Tibial nerve (tissue), 3 donors: Measurements from ENCODE around the gene RAB3A.

Experiments used
- EP300 ChIP-seq, 2 donors: sonication (generic); formaldehyde crosslinking; IDR thresholded peaks; one replicate each; pipeline ENCODE4 v1.6.1; 2017; ENCODE audit warnings: antibody characterized with exemption in 2 of 2, mild to moderate bottlenecking in 1 of 2
- POLR2A ChIP-seq, 2 donors: fragments of 450-650 bp; IDR thresholded peaks; one replicate each; pipeline ENCODE4 v1.6.1; 2017; ENCODE audit warnings: antibody characterized with exemption in 2 of 2, mild to moderate bottlenecking in 2 of 2, moderate library complexity in 2 of 2

DNA sequence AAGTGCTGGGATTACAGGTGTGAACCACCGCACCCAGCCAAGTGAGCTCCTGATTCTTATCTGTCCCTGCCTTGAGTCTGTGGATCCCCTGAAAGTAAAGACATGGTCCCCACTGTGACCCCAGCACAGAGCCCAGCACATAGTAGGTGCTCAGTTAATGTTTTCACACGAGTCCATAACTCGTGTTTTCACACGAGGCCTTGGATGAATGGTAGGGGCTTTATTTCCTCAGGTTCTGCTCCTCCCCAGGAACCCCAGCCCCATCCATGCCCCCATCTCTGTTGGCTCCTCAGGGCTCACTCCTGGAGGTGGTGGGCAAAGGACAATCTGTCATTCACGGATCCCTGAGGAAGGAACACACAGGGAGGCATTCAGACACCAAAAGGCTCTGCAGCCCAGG, 46.0 kb upstream of the RAB3A start:
- TF ChIP-seq POLR2A (IDR thresholded peaks at IDR 0.05) (no peak), EP300 (IDR thresholded peaks at IDR 0.05) (no peak)
